ENCODE measurements around the gene ANXA2R. TPM values are rescaled to one million over a fixed set of nuclear protein-coding genes. Genes with fewer than 3 reads are reported as not detected.

Gene ANXA2R
- total and polyA plus RNA-seq, 2 donors (not counting 1 experiment from before 2014, with no cell fraction given), result 19.3 to 50.4 TPM

DNA sequence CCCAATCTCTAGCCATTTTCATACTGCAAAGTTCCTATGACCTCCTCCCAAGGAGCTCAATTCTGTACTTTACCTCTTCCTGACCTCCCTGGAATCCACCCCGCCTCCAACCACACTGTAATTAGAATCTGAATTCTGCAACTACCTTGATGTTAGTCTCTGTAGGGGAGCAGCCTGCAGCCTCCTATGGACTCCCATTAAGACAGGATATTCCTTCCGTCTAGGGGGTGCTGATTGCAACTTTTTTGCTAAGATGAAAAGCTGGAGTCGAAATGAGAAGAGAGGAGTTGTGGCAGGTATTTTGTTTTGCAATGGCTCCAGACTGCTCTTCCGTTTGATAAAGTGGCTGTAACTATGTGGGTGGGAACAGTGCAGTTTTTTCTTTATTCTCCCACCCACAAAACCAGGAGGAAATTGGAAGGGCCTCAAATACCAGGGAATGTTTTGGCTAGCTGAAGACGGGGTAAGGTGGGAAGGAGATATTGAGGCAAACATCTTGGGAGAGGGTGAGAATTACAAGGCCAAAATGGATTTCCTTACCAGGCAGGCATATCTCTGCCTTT lies 23.8 kb downstream of the ANXA2R start:
- Histone ChIP-seq H3K9ac (ENCODE audit: low read length) (no peak overlapping the region), H3K27me3 (replicated peaks in 1 of 4; ENCODE audit: control extremely low read depth in 1 of 4, control insufficient read depth in 3 of 4, insufficient read depth in 4 of 4, low read length in 3 of 4) (no peaks in the 10 kb centered on the region), H3K79me2 (ENCODE audit: control insufficient read depth, insufficient read depth, low read length) (peaks cover 43% of the 10 kb centered on the region), H3K4me3 (ENCODE audit: control extremely low read depth in 1 of 5, extremely low read depth in 1 of 5, insufficient read depth in 1 of 5, low read depth in 2 of 5, low read length in 4 of 5) (peak overlapping the region in 1 of 5 experiments; percentile 63), H2AFZ (ENCODE audit: insufficient read depth, low read depth, low read length, poor library complexity, severe bottlenecking) (no peak overlapping the region), H3K9me3 (ENCODE audit: control extremely low read depth in 1 of 3, control insufficient read depth in 2 of 3, insufficient read depth in 1 of 3, low read length in 2 of 3) (no peaks in the 10 kb centered on the region), H4K20me1 (ENCODE audit: control insufficient read depth, insufficient read depth, low read length, poor library complexity, severe bottlenecking) (no peaks in the 10 kb centered on the region), H3K4me1 (ENCODE audit: control insufficient read depth in 2 of 2, insufficient read depth in 2 of 2, low read length in 2 of 2) (peaks cover 29 to 37% of the 10 kb centered on the region in 2 donors), H3K36me3 (replicated peaks in 1 of 2; ENCODE audit: control extremely low read depth in 1 of 2, control insufficient read depth in 1 of 2, extremely low read depth in 1 of 2, insufficient read depth in 2 of 2, low read length in 1 of 2) (no peaks in the 10 kb centered on the region), H3K27ac (ENCODE audit: low read length in 2 of 2) (peak overlapping the region in 1 of 2 donors; percentile 96), H3K4me2 (replicated peaks; ENCODE audit: low read depth, low read length, poor library complexity, severe bottlenecking) (peak overlapping the region; percentile 91)
- H3K9me3 Mint-ChIP-seq (ENCODE audit: insufficient read depth), result no peaks in the 10 kb centered on the region
- H3K4me3 Mint-ChIP-seq, result peak overlapping the region; percentile 99
- ChIA-PET POLR2A (interaction anchor here (0.6 to 6.9 kb wide), 7 partner anchors 7 to 66 kb away, joined by 3 to 202 read pairs (median 71); partner anchors contain the start of gene ANXA2R), CTCF (interaction anchor here (0.5 to 7.7 kb wide), 6 partner anchors 8 to 107 kb away, joined by 3 to 169 read pairs (median 71); partner anchors contain the start of gene ANXA2R)
- DNase-seq, result no peak
- TF ChIP-seq CTCF (IDR thresholded peaks at IDR 0.05) (no peak), EZH2 (IDR thresholded peaks at IDR 0.05; ENCODE audit: borderline replicate concordance, insufficient read depth, low read depth, low read length, poor library complexity, severe bottlenecking) (no peak)
- H3K27me3 Mint-ChIP-seq, result no peaks in the 10 kb centered on the region
- no peak for ATAC-seq (ENCODE audit: low read depth)
- 100% methylated on average over 1 of the region's 5 CpGs for WGBS (ENCODE audit: insufficient coverage)
- H3K27ac Mint-ChIP-seq, result peak overlapping the region; percentile 100
- intact Hi-C loops (cut with micrococcal nuclease), result no loop called here
- H3K4me1 Mint-ChIP-seq, result peaks cover 48% of the 10 kb centered on the region

GRCh38 chr5:43014522-43014921 lies 25.6 kb downstream of the ANXA2R start:
- Histone ChIP-seq H3K4me2 (replicated peaks; ENCODE audit: low read depth, low read length, poor library complexity, severe bottlenecking) (no peak overlapping the region), H4K20me1 (ENCODE audit: control insufficient read depth, insufficient read depth, low read length, poor library complexity, severe bottlenecking) (no peaks in the 10 kb centered on the region), H3K9ac (ENCODE audit: low read length) (no peak overlapping the region), H3K79me2 (ENCODE audit: control insufficient read depth, insufficient read depth, low read length) (peaks cover 42% of the 10 kb centered on the region), H3K9me3 (ENCODE audit: control extremely low read depth in 1 of 3, control insufficient read depth in 2 of 3, insufficient read depth in 1 of 3, low read length in 2 of 3) (no peaks in the 10 kb centered on the region), H3K36me3 (replicated peaks in 1 of 2; ENCODE audit: control extremely low read depth in 1 of 2, control insufficient read depth in 1 of 2, extremely low read depth in 1 of 2, insufficient read depth in 2 of 2, low read length in 1 of 2) (no peaks in the 10 kb centered on the region), H3K27ac (ENCODE audit: low read length in 2 of 2) (no peak overlapping the region), H3K27me3 (replicated peaks in 1 of 4; ENCODE audit: control extremely low read depth in 1 of 4, control insufficient read depth in 3 of 4, insufficient read depth in 4 of 4, low read length in 3 of 4) (no peaks in the 10 kb centered on the region), H3K4me3 (ENCODE audit: control extremely low read depth in 1 of 5, extremely low read depth in 1 of 5, insufficient read depth in 1 of 5, low read depth in 2 of 5, low read length in 4 of 5) (no peak overlapping the region), H2AFZ (ENCODE audit: insufficient read depth, low read depth, low read length, poor library complexity, severe bottlenecking) (no peak overlapping the region), H3K4me1 (ENCODE audit: control insufficient read depth in 2 of 2, insufficient read depth in 2 of 2, low read length in 2 of 2) (peaks cover 35 to 47% of the 10 kb centered on the region in 2 donors)
- DNase-seq (no peak), ATAC-seq (ENCODE audit: low read depth) (no peak)
- POLR2A ChIA-PET, result no interaction called here
- CTCF ChIA-PET, result interaction anchor here (1.4 kb wide), 1 partner anchor 26 kb away, joined by 5 read pairs; no protein-coding TSS in a partner anchor
- H3K9me3 Mint-ChIP-seq (ENCODE audit: insufficient read depth), result no peaks in the 10 kb centered on the region
- H3K27me3 Mint-ChIP-seq, result no peaks in the 10 kb centered on the region
- intact Hi-C loops (cut with micrococcal nuclease), result no loop called here
- H3K4me3 Mint-ChIP-seq, result no peak overlapping the region
- H3K27ac Mint-ChIP-seq, result no peak overlapping the region
- H3K4me1 Mint-ChIP-seq, result peaks cover 57% of the 10 kb centered on the region
- no peak for TF ChIP-seq EZH2 (IDR thresholded peaks at IDR 0.05; ENCODE audit: borderline replicate concordance, insufficient read depth, low read depth, low read length, poor library complexity, severe bottlenecking)
- no peak for TF ChIP-seq CTCF (IDR thresholded peaks at IDR 0.05)
